GM23338 (cell line): ENCODE data around the gene SSH2. TPM values are rescaled to one million over a fixed set of nuclear protein-coding genes. Genes with fewer than 3 reads are reported as not detected.

Source experiments
- ATAC-seq: fragments of 200-7000 bp; cut with Tn5 transposase; 3 replicates; pipeline ENCODE4 v1.9.1; 2020
- DNase-seq: peaks from one replicate; pipeline ENCODE4 v3.0.0-alpha.2; 2015; ENCODE audit warnings: low spot score
- H2AFZ ChIP-seq: fragments of 200-600 bp; sonication (generic); 2 replicates; pipeline ENCODE4 v1.8.0; 2016; ENCODE audit warnings: antibody characterized with exemption, mild to moderate bottlenecking, moderate library complexity
- H3F3A ChIP-seq: fragments of 200-600 bp; sonication (generic); replicated peaks from 2 replicates; pipeline ENCODE4 v1.8.0; 2017; ENCODE audit warnings: antibody characterized with exemption, mixed run types, low read depth
- H3K27ac ChIP-seq: fragments of 200-600 bp; sonication (generic); 2 replicates; pipeline ENCODE4 v1.6.1; 2016; ENCODE audit warnings: low read depth
- H3K27me3 ChIP-seq: fragments of 200-600 bp; sonication (generic); 2 replicates; pipeline ENCODE4 v1.8.0; 2016; ENCODE audit warnings: mild to moderate bottlenecking, mixed run types, moderate library complexity; ENCODE audit not compliant: insufficient read depth
- H3K36me3 ChIP-seq: fragments of 200-600 bp; sonication (generic); 2 replicates; pipeline ENCODE4 v1.8.0; 2016; ENCODE audit warnings: mild to moderate bottlenecking; ENCODE audit not compliant: insufficient read depth
- H3K4me1 ChIP-seq: fragments of 200-600 bp; sonication (generic); 2 replicates; pipeline ENCODE4 v1.8.0; 2016; ENCODE audit warnings: mild to moderate bottlenecking, moderate library complexity; ENCODE audit not compliant: insufficient read depth
- H3K4me2 ChIP-seq: fragments of 200-600 bp; sonication (generic); 2 replicates; pipeline ENCODE4 v1.7.1; 2017; ENCODE audit warnings: mixed run types
- H3K4me3 ChIP-seq: fragments of 200-600 bp; sonication (generic); 2 replicates; pipeline ENCODE4 v1.6.1; 2016; ENCODE audit warnings: mixed run types
- H3K79me2 ChIP-seq: fragments of 200-600 bp; sonication (generic); replicated peaks from 2 replicates; pipeline ENCODE4 v1.8.0; 2017; ENCODE audit warnings: mild to moderate bottlenecking; ENCODE audit not compliant: insufficient read depth
- H3K9me2 ChIP-seq: fragments of 200-600 bp; sonication (generic); 2 replicates; pipeline ENCODE4 v1.8.0; 2017; ENCODE audit not compliant: insufficient read depth
- H4K20me1 ChIP-seq: fragments of 200-600 bp; sonication (generic); replicated peaks from 2 replicates; pipeline ENCODE4 v1.8.0; 2017; ENCODE audit warnings: mild to moderate bottlenecking; ENCODE audit not compliant: insufficient read depth
- H3K27ac Mint-ChIP-seq: 2 replicates; pipeline ENCODE4 v1.8.0; 2020; ENCODE audit warnings: inconsistent platforms, mild to moderate bottlenecking, moderate library complexity, mixed read lengths
- H3K27me3 Mint-ChIP-seq: 3 replicates; pipeline ENCODE4 v1.8.0; 2022; ENCODE audit warnings: low read depth, mild to moderate bottlenecking, moderate library complexity, mixed read lengths, inconsistent platforms; ENCODE audit not compliant: insufficient read depth, poor library complexity
- H3K36me3 Mint-ChIP-seq: 3 replicates; pipeline ENCODE4 v1.8.0; 2021; ENCODE audit warnings: low read depth, mild to moderate bottlenecking, inconsistent platforms, moderate library complexity, mixed read lengths
- H3K4me1 Mint-ChIP-seq: 3 replicates; pipeline ENCODE4 v1.8.0; 2020; ENCODE audit warnings: mild to moderate bottlenecking, inconsistent platforms, mixed read lengths
- H3K4me3 Mint-ChIP-seq: 3 replicates; pipeline ENCODE4 v1.8.0; 2021; ENCODE audit warnings: moderate library complexity, mild to moderate bottlenecking, inconsistent platforms, mixed read lengths
- H3K9me3 Mint-ChIP-seq: 3 replicates; pipeline ENCODE4 v1.8.0; 2020; ENCODE audit warnings: moderate library complexity, mild to moderate bottlenecking, inconsistent platforms, mixed read lengths
- CREB1 ChIP-seq: fragments of 250-450 bp; sonication (Bioruptor Pico); IDR thresholded peaks from 2 replicates; pipeline ENCODE4 v1.5.0; 2020; ENCODE audit warnings: low read depth, mild to moderate bottlenecking, moderate library complexity
- CTCF ChIP-seq, 2 experiments: fragments of 200-600 bp in 1 of 2; sonication (generic) in 1 of 2; conservative IDR thresholded peaks; 2 replicates each; pipeline versions ENCODE4 v1.5.1 to v1.6.1; 2016 to 2017; ENCODE audit warnings: antibody characterized with exemption in 2 of 2, low read depth in 2 of 2, mild to moderate bottlenecking in 2 of 2, moderate library complexity in 1 of 2
- ETS1 ChIP-seq: IDR thresholded peaks from 2 replicates; pipeline ENCODE4 v1.6.1; 2016; ENCODE audit warnings: antibody characterized with exemption
- EZH2 ChIP-seq: fragments of 200-600 bp; sonication (generic); IDR thresholded peaks from one replicate; pipeline ENCODE4 v1.8.0; 2017; ENCODE audit warnings: antibody characterized with exemption, mild to moderate bottlenecking, low read depth; ENCODE audit not compliant: unreplicated experiment
- EZH2phosphoT487 ChIP-seq: fragments of 200-600 bp; sonication (generic); IDR thresholded peaks from one replicate; pipeline ENCODE4 v1.8.1; 2018; ENCODE audit warnings: antibody characterized with exemption; ENCODE audit not compliant: unreplicated experiment
- JUNB ChIP-seq: IDR thresholded peaks from one replicate; pipeline ENCODE4 v1.6.1; 2016; ENCODE audit warnings: antibody characterized with exemption; ENCODE audit not compliant: unreplicated experiment
- NANOG ChIP-seq: IDR thresholded peaks from 2 replicates; pipeline ENCODE4 v1.6.1; 2016; ENCODE audit warnings: antibody characterized with exemption, borderline replicate concordance
- POLR2AphosphoS5 ChIP-seq: IDR thresholded peaks from 2 replicates; pipeline ENCODE4 v1.6.1; 2016; ENCODE audit warnings: antibody characterized with exemption, low read depth
- REST ChIP-seq: IDR thresholded peaks from one replicate; pipeline ENCODE4 v1.6.1; 2018; ENCODE audit warnings: antibody characterized with exemption; ENCODE audit not compliant: unreplicated experiment
- STAT1 ChIP-seq: IDR thresholded peaks from one replicate; pipeline ENCODE4 v1.6.1; 2016; ENCODE audit warnings: antibody characterized with exemption; ENCODE audit not compliant: unreplicated experiment
- ZNF114 ChIP-seq: fragments of 250-450 bp; sonication (Bioruptor Pico); IDR thresholded peaks from 2 replicates; pipeline ENCODE4 v1.5.0; 2020; ENCODE audit warnings: mild to moderate bottlenecking, moderate library complexity
- ZNF331 ChIP-seq: fragments of 250-450 bp; sonication (Bioruptor Pico); IDR thresholded peaks from 2 replicates; pipeline ENCODE4 v1.5.0; 2020; ENCODE audit warnings: low read depth, mild to moderate bottlenecking, moderate library complexity
- ZNF462 ChIP-seq: fragments of 250-450 bp; sonication (Bioruptor Pico); IDR thresholded peaks from 2 replicates; pipeline ENCODE4 v1.5.0; 2020; ENCODE audit warnings: mild to moderate bottlenecking, moderate library complexity
- polyA plus RNA-seq: library from polyadenylated mRNA; unstranded; fragments of >200 nt; fragmentation: Nextera tagmentation; extraction: Ambion mirVana; gene quantifications from 2 replicates; pipeline ENCODE4 v1.2.1, GENCODE V29; 2016
- total RNA-seq: library from RNA; depleted of rRNA; stranded (reverse); fragments of >200 nt; shearing (Covaris generic); gene quantifications from 2 replicates; pipeline ENCODE4 v1.2.3, GENCODE V29; 2014

The SSH2 gene
- total and polyA plus RNA-seq, 2 experiments from 2014 or later, result 9.9 to 12.1 TPM

- ATAC-seq, result no peak
- Histone ChIP-seq H3K27me3 (no peaks in the 10 kb centered on the region), H3K79me2 (no peaks in the 10 kb centered on the region), H3K4me3 (no peak overlapping the region), H4K20me1 (no peaks in the 10 kb centered on the region), H3K27ac (no peak overlapping the region), H3F3A (no peaks in the 10 kb centered on the region), H3K4me2 (no peak overlapping the region), H2AFZ (no peak overlapping the region), H3K9me2 (no peaks in the 10 kb centered on the region; the same call in 1 of the 2 replicates), H3K4me1 (no peaks in the 10 kb centered on the region), H3K36me3 (no peaks in the 10 kb centered on the region)
- H3K27ac Mint-ChIP-seq, result no peak overlapping the region
- no peak for DNase-seq
- H3K9me3 Mint-ChIP-seq, result no peaks in the 10 kb centered on the region
- TF ChIP-seq ZNF114 (CRISPR knock-in tag) (no peak), ZNF462 (CRISPR knock-in tag) (no peak), CREB1 (CRISPR knock-in tag) (no peak), NANOG (no peak), REST (no peak), JUNB (no peak), CTCF (conservative IDR thresholded peaks at IDR 0.05; ENCODE audit: low read depth in 2 of 2) (no peak), ETS1 (no peak), EZH2 (no peak), STAT1 (no peak), ZNF331 (no peak), EZH2phosphoT487 (no peak), POLR2AphosphoS5 (no peak)
- H3K27me3 Mint-ChIP-seq, result peaks cover 4% of the 10 kb centered on the region
- peaks cover 31% of the 10 kb centered on the region for H3K4me1 Mint-ChIP-seq
- H3K4me3 Mint-ChIP-seq, result no peak overlapping the region
- 0 out of 3 replicates have a peak, but pooled peaks cover 3% of the 10 kb centered on the region for H3K36me3 Mint-ChIP-seq
These were observed 142.0 kb downstream of the SSH2 start for GRCh38 chr17:29787995-29788394.
